H1 (cell line): ENCODE measurements around the gene ACAA1. TPM values are rescaled to one million over a fixed set of nuclear protein-coding genes. Genes with fewer than 3 reads are reported as not detected.
A peak's percentile ranks its signal among the peaks of the same experiment; 100 is the strongest.
"Not testable (repeated sequence)": the region's sequence is repeated elsewhere in the genome, so short reads cannot be mapped to it uniquely, and the experiment has no call there.

ENCODE experiments used
- CTCF ChIA-PET: fragments of 300-600 bp; sonication (Branson Sonifier 250); formaldehyde crosslinking; loops from one replicate; lab custom pipeline; 2021; ENCODE audit not compliant: partially characterized antibody; lab: Charles Lee
- POLR2A ChIA-PET: fragments of 300-600 bp; sonication (Branson Sonifier 250); formaldehyde crosslinking; loops from one replicate; lab custom pipeline; 2021; ENCODE audit warnings: inconsistent platforms; ENCODE audit not compliant: partially characterized antibody; lab: Charles Lee
- DNase-seq, 2 experiments: peaks; one replicate each; pipeline versions ENCODE4 v3.0.0 to v3.0.0-alpha.2; 2010 to 2022; ENCODE audit warnings: low spot score in 2 of 2, low read depth in 1 of 2, mixed read lengths in 1 of 2
- FAIRE-seq: peaks from 2 replicates; lab custom pipeline; 2011; peaks lifted over from hg19 to GRCh38; lab: Jason Lieb, UNC
- H2AFZ ChIP-seq: 2 replicates; pipeline ENCODE4 v1.8.1; 2012; ENCODE audit warnings: low read length, inconsistent platforms
- H2AK5ac ChIP-seq: 2 replicates; pipeline ENCODE4 v1.6.1; 2013; ENCODE audit warnings: low read depth, low read length
- H2BK120ac ChIP-seq: replicated peaks from 2 replicates; pipeline ENCODE3; 2013; ENCODE audit warnings: low read depth, low read length, inconsistent platforms
- H2BK12ac ChIP-seq: 2 replicates; pipeline ENCODE4 v1.6.1; 2013; ENCODE audit warnings: low read depth, low read length
- H2BK15ac ChIP-seq: 2 replicates; pipeline ENCODE4 v1.6.1; 2013; ENCODE audit warnings: low read length
- H2BK20ac ChIP-seq: 2 replicates; pipeline ENCODE4 v1.6.1; 2013; ENCODE audit warnings: low read length
- H2BK5ac ChIP-seq: 2 replicates; pipeline ENCODE4 v1.6.1; 2013; ENCODE audit warnings: low read depth, low read length
- H3K14ac ChIP-seq: 2 replicates; pipeline ENCODE4 v1.6.1; 2013; ENCODE audit warnings: inconsistent platforms; ENCODE audit not compliant: insufficient read length
- H3K18ac ChIP-seq: 2 replicates; pipeline ENCODE4 v1.6.1; 2013; ENCODE audit warnings: low read length; ENCODE audit errors: extremely low read depth
- H3K23ac ChIP-seq: 2 replicates; pipeline ENCODE4 v1.6.1; 2013; ENCODE audit warnings: inconsistent platforms; ENCODE audit not compliant: insufficient read length
- H3K23me2 ChIP-seq: 2 replicates; pipeline ENCODE4 v1.6.1; 2013; ENCODE audit warnings: low read depth, low read length
- H3K27ac ChIP-seq: 2 replicates; pipeline ENCODE4 v1.6.1; 2011; ENCODE audit warnings: low read depth, low read length, inconsistent platforms
- H3K27me3 ChIP-seq, 4 experiments: replicated peaks in 1 of 4; 1 replicate in 1 of 4; 2 replicates in 3 of 4; pipeline versions ENCODE4 v1.6.1 to v1.8.1; 2011 to 2013; ENCODE audit warnings: low read length in 3 of 4, mild to moderate bottlenecking in 3 of 4, inconsistent platforms in 2 of 4, mixed read lengths in 2 of 4, moderate library complexity in 1 of 4; ENCODE audit not compliant: control insufficient read depth in 3 of 4, insufficient read depth in 3 of 4; ENCODE audit errors: extremely low read depth in 1 of 4
- H3K36me3 ChIP-seq, 4 experiments: 2 replicates each; pipeline versions ENCODE4 v1.6.1 to v1.8.1; 2011 to 2013; ENCODE audit warnings: mild to moderate bottlenecking in 4 of 4, low read length in 3 of 4, moderate library complexity in 2 of 4, control low read depth in 1 of 4, inconsistent platforms in 1 of 4; ENCODE audit not compliant: insufficient read depth in 4 of 4, control insufficient read depth in 2 of 4
- H3K4ac ChIP-seq: replicated peaks from 2 replicates; pipeline ENCODE3; 2013; ENCODE audit warnings: low read length, low read depth, mixed read lengths, inconsistent platforms; ENCODE audit not compliant: insufficient read length
- H3K4me1 ChIP-seq, 4 experiments: replicated peaks in 1 of 4; 1 replicate in 1 of 4; 2 replicates in 3 of 4; pipeline versions ENCODE4 v1.6.1 to v1.8.1; 2011 to 2013; ENCODE audit warnings: low read length in 3 of 4, inconsistent platforms in 2 of 4, mixed read lengths in 1 of 4; ENCODE audit not compliant: insufficient read depth in 4 of 4, control insufficient read depth in 3 of 4
- H3K4me2 ChIP-seq, 2 experiments: 2 replicates each; pipeline versions ENCODE4 v1.6.1 to v1.8.1; 2011 to 2013; ENCODE audit warnings: low read depth in 2 of 2, low read length in 2 of 2, control low read depth in 1 of 2, inconsistent platforms in 1 of 2, mild to moderate bottlenecking in 1 of 2; ENCODE audit not compliant: insufficient read depth in 1 of 2
- H3K4me3 ChIP-seq, 4 experiments: fragments of 200-600, 300-600 bp in 1 of 4; sonication (generic), shearing (Covaris generic), sonication (Bioruptor Twin) in 1 of 4; 2 replicates each; pipeline versions ENCODE4 v1.5.1 to v1.8.1; 2011 to 2016; ENCODE audit warnings: low read length in 4 of 4, low read depth in 3 of 4, control low read depth in 2 of 4, inconsistent platforms in 2 of 4, mild to moderate bottlenecking in 2 of 4, mixed read lengths in 1 of 4, moderate library complexity in 1 of 4; ENCODE audit not compliant: insufficient read depth in 2 of 4; ENCODE audit errors: extremely low read depth in 1 of 4
- H3K56ac ChIP-seq: replicated peaks from 2 replicates; pipeline ENCODE3; 2013; ENCODE audit warnings: low read depth, mild to moderate bottlenecking, mixed read lengths, low read length, inconsistent platforms; ENCODE audit not compliant: insufficient read length
- H3K79me1 ChIP-seq: 2 replicates; pipeline ENCODE4 v1.6.1; 2013; ENCODE audit warnings: low read depth, low read length, control low read depth
- H3K79me2 ChIP-seq, 2 experiments: 2 replicates each; pipeline versions ENCODE4 v1.6.1 to v1.8.1; 2012 to 2013; ENCODE audit warnings: low read length in 2 of 2, mild to moderate bottlenecking in 2 of 2, inconsistent platforms in 1 of 2; ENCODE audit not compliant: insufficient read depth in 2 of 2, control insufficient read depth in 1 of 2
- H3K9ac ChIP-seq, 4 experiments: replicated peaks in 1 of 4; 1 replicate in 1 of 4; 2 replicates in 3 of 4; pipeline versions ENCODE4 v1.6.1 to v1.8.1; 2011 to 2013; ENCODE audit warnings: low read depth in 3 of 4, low read length in 3 of 4, control low read depth in 2 of 4, mild to moderate bottlenecking in 2 of 4, moderate library complexity in 2 of 4, inconsistent platforms in 1 of 4; ENCODE audit errors: extremely low read depth in 1 of 4
- H3K9me3 ChIP-seq, 2 experiments: 2 replicates each; pipeline versions ENCODE4 v1.6.1 to v1.8.1; 2012 to 2013; ENCODE audit warnings: mild to moderate bottlenecking in 2 of 2, moderate library complexity in 2 of 2, control low read depth in 1 of 2, inconsistent platforms in 1 of 2, low read depth in 1 of 2, low read length in 1 of 2, mixed read lengths in 1 of 2; ENCODE audit not compliant: insufficient read depth in 2 of 2
- H4K20me1 ChIP-seq, 2 experiments: replicated peaks in 1 of 2; 2 replicates each; pipeline versions ENCODE3 to v1.8.1; 2011 to 2013; ENCODE audit warnings: inconsistent platforms in 2 of 2, low read length in 2 of 2, mild to moderate bottlenecking in 1 of 2; ENCODE audit not compliant: insufficient read depth in 2 of 2, control insufficient read depth in 1 of 2
- H4K5ac ChIP-seq: 2 replicates; pipeline ENCODE4 v1.6.1; 2013; ENCODE audit warnings: low read length, low read depth, mixed read lengths, inconsistent platforms; ENCODE audit not compliant: insufficient read length
- H4K8ac ChIP-seq: 2 replicates; pipeline ENCODE4 v1.8.0; 2013; ENCODE audit warnings: mild to moderate bottlenecking, moderate library complexity, low read length, inconsistent platforms; ENCODE audit not compliant: insufficient read depth; ENCODE audit errors: extremely low read depth
- H4K91ac ChIP-seq: replicated peaks from 2 replicates; pipeline ENCODE3; 2013; ENCODE audit warnings: low read length, mixed read lengths, inconsistent platforms; ENCODE audit not compliant: insufficient read length
- WGBS, 2 experiments: shearing (Covaris generic) in 1 of 2; methylation state at CpG; one replicate each; pipeline versions ENCODE4 v1.1.6 to v1.1.7; 2013 to 2015; ENCODE audit warnings: low lambda C conversion rate in 2 of 2, mixed read lengths in 2 of 2, inconsistent platforms in 1 of 2, low coverage in 1 of 2, missing lambda C conversion rate in 1 of 2; ENCODE audit not compliant: insufficient replicate concordance in 2 of 2, insufficient coverage in 1 of 2, insufficient read length in 1 of 2; ENCODE audit errors: extremely low coverage in 1 of 2, missing lambda C conversion rate in 1 of 2; 5-methylcytosine and 5-hydroxymethylcytosine counted together
- polyA plus RNA-seq, 7 experiments: library from polyadenylated mRNA; depleted of rRNA in 3 of 7; stranded (reverse) in 5 of 7; unstranded in 2 of 7; fragments of >200 nt in 5 of 7; fragments of 200-250 nt in 2 of 7; gene quantifications; 1 replicate in 5 of 7; 2 replicates in 1 of 7; 4 replicates in 1 of 7; pipeline versions ENCODE4 v1.2.1 to v1.2.3, GENCODE V29; 2011 to 2013; ENCODE audit warnings: missing spikeins in 2 of 7, mixed read lengths in 2 of 7
- total RNA-seq: library from RNA; stranded (reverse); fragmentation: NEBNext Ultra II Directional; extraction: Animal tissue kit (Norgen Biotek cat#: 25700); gene quantifications from 2 replicates; pipeline ENCODE4 v1.2.1, GENCODE V29; 2021

Gene ACAA1
- total and polyA plus RNA-seq, 2 of the 8 experiments (the other 6 are each of a cell fraction or from before 2014, with no cell fraction given): 23.1 to 34.8 TPM

DNA sequence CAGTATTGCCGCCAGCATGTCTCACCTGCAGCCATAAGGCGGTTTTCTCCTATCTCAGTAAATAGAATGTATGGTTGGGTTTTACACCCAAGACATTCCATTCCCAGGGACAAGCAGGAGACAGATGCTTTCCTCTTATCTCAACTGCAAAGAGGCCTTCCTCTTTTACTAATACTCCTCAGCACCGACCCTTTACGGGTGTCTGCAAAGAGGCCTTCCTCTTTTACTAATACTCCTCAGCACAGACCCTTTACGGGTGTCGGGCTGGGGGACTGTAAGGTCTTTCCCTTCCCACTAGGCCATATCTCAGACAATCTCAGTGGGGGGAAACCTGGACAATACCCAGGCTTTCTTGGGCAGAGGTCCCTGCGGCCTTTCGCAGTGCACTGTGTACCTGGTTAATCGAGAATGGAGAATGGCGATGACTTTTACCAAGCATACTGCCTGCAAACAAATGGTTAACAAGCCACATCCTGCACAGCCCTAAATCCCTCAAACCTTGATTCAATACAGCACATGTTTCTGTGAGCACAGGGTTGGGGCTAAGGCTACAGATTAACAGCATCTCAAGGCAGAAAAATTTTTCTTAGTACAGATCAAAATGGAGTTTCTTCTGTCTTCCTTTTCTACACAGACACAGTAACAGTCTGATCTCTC lies 1.2 kb downstream of the ACAA1 start:
- not testable (repeated sequence) for H2AK5ac ChIP-seq, H3K9me3 ChIP-seq, H2BK120ac ChIP-seq, H2BK12ac ChIP-seq, FAIRE-seq, H4K91ac ChIP-seq, H4K5ac ChIP-seq, H2BK5ac ChIP-seq, H2BK15ac ChIP-seq, DNase-seq, H3K18ac ChIP-seq, H2AFZ ChIP-seq, H3K4ac ChIP-seq, H3K27me3 ChIP-seq, H3K23ac ChIP-seq, H3K27ac ChIP-seq, H4K20me1 ChIP-seq, H3K56ac ChIP-seq, H3K14ac ChIP-seq, H3K79me1 ChIP-seq, H4K8ac ChIP-seq, H2BK20ac ChIP-seq
- Histone ChIP-seq H3K4me3 (peak overlapping the region; percentile 73 to 84 (median 80)), H3K79me2 (peaks cover 0 to 12% of the 10 kb centered on the region in 2 experiments; a peak in 1 of 4 replicates), H3K9ac (peak overlapping the region in 1 of 4 experiments; percentile 82; a peak in 1 of 7 replicates), H3K36me3 (peaks cover 3 to 17% (median 6%) of the 10 kb centered on the region in 4 experiments; a peak in 7 of 8 replicates), H3K23me2 (peaks cover 21% of the 10 kb centered on the region), H3K4me1 (peaks cover 7 to 18% (median 13%) of the 10 kb centered on the region in 4 experiments), H3K4me2 (peak overlapping the region; percentile 64 to 75)
- 92% methylated on average over 10 of the region's 10 CpGs; no CpG with 5 or more reads in 1 of the 2 experiments for WGBS, 2 experiments
- ChIA-PET POLR2A (interaction anchor here (0.8 to 3.7 kb wide), 7 partner anchors 16 to 361 kb away, joined by 3 to 38 read pairs (median 3); partner anchors contain the start of genes EXOG, OXSR1 and SLC22A14), CTCF (interaction anchor here (1.9 kb wide), 1 partner anchor 28 kb away, joined by 5 read pairs; no protein-coding TSS in a partner anchor)
